Retina (tissue), 1 donor: ENCODE results near the gene KIF12.
A peak's percentile ranks its signal among the peaks of the same experiment; 100 is the strongest.
"Not testable (repeated sequence)": the region's sequence is repeated elsewhere in the genome, so short reads cannot be mapped to it uniquely, and the experiment has no call there.

Experiments used
- DNase-seq: peaks from one replicate; pipeline ENCODE4 v3.0.0-alpha.2; 2016

The KIF12 gene

GRCh38 chr9:114098936-114099668, at the start of gene KIF12:
TSS of gene KIF12 (minus strand) at chr9:114099292. CDS start at chr9:114099276, 16 bp downstream.
- peak; percentile 90 for DNase-seq

- DNase-seq: no peak
Observed at GRCh38 chr9:114146735-114147134, 47.6 kb upstream of the KIF12 start.

DNA sequence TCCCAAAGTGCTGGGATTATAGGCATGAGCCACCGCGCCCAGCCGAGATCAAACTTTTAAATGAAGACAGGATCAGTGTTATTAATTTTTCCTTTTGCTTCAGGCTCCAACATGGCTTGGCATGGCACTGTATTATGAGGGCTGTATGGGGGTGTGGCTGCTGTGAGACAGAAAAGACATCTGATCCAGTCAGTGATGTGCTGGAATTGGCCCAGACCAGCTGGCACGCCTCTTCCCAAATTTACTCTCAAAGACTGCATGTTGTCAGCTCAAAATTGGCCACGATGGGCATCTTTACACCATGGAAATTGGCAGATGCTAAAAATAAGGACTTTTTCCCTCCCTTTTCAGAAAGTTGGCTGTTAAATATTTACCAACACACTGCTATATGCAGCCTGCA, 44.1 kb upstream of the KIF12 start:
- no peak for DNase-seq

DNA sequence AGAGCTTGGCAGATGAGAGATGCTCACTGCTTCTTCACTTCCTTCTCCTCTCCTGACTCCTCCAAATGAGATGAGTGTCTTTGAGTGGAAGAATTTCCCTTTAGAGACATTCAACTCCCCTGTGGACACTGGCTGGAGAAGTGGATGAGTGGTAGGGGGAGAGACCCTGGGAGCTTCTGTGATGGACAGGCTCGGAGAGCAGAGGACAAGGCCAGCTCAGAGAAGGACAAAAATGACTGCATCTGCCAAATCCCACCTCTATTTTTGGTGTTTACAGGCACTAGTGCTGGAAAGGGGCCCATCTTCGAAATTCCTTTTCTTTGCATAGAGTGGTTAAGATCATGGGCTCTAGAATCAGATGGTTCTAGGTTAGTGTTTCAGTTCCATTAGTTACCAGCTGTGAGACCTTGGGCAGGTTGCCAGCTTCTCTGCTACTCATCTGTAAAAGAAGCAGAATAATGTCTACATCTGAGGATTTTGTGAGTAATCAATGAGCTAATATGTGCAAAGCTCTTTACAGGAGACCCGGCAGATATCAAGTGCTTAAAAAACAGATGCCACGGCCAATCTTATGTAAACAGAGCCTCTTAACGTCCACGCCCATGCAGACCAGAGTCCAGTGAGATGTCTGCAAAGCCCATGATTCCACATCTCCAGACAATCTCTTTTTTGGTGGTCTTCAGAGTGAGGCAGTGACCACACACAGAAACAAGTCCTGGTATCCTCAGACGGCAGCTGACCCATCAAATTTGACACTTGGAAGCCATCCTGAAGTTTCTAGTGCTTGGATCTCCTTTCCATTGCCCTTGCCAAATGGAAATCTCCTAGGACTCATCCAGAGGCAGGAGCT, 42.7 kb upstream of the KIF12 start:
- DNase-seq: no peak

DNA sequence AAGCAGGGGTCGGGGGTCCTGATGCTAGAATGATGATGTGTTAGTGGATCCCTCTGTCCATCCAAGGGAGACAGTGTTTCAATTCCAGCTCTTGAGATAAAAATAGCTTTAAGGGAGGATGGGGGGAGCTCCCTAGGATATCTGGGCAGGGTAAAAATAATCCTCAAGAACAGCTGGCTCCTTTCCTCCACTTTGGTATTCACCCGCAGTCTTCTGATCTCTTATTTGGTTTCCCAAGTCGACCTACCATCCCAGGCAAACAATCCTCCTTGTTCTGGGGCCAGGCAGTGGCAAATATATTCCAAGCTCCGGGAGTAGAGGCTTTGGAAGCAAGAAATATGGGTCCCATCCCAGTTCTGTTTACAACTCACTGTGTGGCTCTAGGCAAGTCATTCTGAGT, 41.8 kb upstream of the KIF12 start:
- DNase-seq: no peak

DNA sequence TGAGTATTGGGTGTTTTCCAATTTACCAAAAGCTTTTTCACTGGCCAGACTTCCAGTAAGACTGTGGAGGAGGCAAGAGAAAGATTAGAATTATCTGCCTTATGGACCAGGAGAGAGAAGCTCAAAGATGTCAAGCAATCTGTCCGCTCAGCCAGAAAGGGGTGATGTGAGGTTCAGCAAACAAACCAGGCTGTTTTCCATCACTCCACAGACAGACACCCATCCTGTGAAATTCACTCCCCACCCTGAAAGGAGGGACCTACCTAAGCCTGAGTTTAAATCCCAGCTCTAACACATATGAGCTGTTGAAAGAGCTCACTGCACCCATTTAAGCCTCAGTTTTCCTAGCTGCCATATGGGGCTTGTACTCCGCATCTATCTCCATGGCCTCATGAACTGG, 41.3 kb upstream of the KIF12 start:
- DNase-seq: no peak

- DNase-seq: no peak
Observed at GRCh38 chr9:114139071-114139470, 40.0 kb upstream of the KIF12 start.

GRCh38 chr9:114138552-114138971, 39.5 kb upstream of the KIF12 start:
- DNase-seq: no peak

DNA sequence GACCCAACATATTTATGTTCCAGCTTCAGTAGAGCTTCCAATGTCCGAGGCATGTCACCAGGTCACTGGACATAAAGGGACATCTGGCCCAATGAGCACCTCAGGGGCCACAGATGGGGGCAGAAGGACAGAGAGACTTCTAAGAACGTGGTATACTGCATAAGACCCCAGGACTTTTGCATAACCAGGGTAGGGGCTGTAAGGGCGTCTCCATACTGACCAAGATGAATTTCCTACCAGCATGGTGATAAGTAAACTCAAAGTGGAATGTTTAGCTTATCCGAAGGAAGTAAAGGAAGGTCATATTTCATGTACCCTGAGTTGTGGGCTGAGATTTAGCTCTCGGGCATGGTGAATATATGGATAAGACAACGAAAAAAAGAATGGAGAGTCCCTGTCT, 38.7 kb upstream of the KIF12 start:
- no peak for DNase-seq

GRCh38 chr9:114134827-114135396, 35.8 kb upstream of the KIF12 start:
- DNase-seq: no peak

GRCh38 chr9:114132550-114132918, 33.4 kb upstream of the KIF12 start:
- DNase-seq: no peak

DNA sequence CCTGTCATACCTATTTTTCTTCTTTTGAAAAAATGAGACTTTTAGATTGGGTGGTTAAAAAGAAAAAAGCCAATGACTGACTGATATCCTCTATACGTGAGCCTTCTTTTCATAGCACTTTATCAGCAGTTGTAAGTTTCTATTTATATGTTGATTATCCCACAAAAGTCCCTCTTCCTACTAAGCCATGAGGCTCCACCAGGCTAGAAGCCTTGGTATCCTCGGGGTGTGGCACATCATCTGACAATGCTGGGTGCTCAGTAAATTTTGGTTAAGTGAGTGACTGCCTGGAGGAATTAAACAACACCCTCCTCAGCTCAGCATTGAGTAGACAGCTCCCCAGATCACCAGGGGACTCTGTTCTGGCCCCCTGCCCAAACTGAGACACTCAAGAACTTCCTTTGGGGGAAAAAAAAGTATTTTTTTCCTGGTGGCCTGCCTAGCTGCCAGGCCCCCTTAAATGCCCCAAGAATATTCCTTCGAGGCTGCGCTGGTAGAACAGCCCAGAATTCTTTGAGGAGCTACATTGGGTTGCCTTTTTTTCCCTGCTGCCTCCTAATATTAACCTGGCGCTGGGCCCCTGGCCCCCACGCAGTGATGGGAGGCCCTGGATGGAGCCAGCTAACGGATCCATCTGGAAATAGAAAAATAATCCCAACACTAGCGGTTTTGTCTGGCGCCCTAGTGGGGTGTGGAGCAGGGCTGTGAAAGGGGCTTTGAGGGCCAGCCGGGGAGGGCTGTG, 32.9 kb upstream of the KIF12 start:
- DNase-seq: no peak

GRCh38 chr9:114130624-114131277, 31.7 kb upstream of the KIF12 start:
- no peak for DNase-seq

GRCh38 chr9:114130141-114130540, 31.0 kb upstream of the KIF12 start:
- DNase-seq: no peak

DNA sequence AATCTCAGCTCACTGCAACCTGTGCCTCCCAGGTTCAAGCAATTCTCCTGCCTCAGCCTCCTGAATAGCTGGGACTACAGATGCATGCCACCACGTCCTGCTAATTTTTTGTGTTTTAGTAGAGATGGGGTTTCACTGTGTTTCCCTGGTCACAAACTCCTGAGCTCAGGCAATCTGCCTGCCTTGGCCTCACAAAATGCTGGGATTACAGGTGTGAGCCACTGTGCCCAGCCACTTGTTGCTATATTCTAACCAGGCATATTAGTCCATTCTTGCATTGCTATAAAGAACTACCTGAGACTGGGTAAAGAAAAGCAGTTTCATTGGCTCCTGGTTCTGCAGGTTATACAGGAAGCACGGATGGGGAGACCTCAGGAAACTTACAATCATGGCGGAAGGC, 29.7 kb upstream of the KIF12 start:
- not testable (repeated sequence) for DNase-seq

- DNase-seq: no peak
Observed at GRCh38 chr9:114126247-114127060, 27.4 kb upstream of the KIF12 start.

DNA sequence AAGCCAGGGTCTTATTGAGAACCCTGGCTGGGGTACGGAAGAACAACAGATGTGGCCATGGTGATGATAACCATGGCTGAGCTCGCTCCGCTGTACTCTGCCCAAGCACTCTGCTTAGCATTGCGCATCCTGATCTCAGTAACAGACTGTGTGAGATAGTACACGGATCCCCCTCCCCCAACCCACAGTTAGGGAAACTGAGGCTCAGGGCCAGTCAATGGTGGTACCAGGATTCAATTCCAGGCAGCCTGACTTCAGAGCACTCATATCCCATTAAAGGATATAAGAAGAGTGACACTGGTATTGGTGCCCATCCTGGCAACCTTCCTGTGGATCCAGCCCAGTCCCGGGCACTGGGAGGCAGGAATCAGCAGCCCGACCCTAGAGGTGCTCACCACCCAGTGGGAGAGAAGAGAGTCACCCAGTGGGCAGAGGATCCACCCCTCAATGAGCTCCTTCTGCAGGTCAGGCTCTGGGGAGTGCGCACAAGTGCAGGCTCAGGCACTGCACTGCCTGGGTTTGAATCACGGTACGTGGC, 26.5 kb upstream of the KIF12 start:
- no peak for DNase-seq

GRCh38 chr9:114124666-114125475, 25.8 kb upstream of the KIF12 start:
- DNase-seq: no peak

- DNase-seq: no peak
Observed at GRCh38 chr9:114124138-114124537, 25.0 kb upstream of the KIF12 start.
